SKM-1 (cell line): ENCODE data around the gene MYO9B.
A peak's percentile ranks its signal among the peaks of the same experiment; 100 is the strongest.

Source experiments
- DNase-seq: peaks from one replicate; lab custom pipeline; 2025; ENCODE audit not compliant: unreplicated experiment; lab: John Stamatoyannopoulos, UW

MYO9B gene

GRCh38 chr19:17112271-17112670, 36.7 kb downstream of the MYO9B start:
- DNase-seq, result no peak

GRCh38 chr19:17112700-17113099, 37.1 kb downstream of the MYO9B start:
- peak; percentile 36 for DNase-seq

- no peak for DNase-seq
Observed at GRCh38 chr19:17113127-17113785, 37.7 kb downstream of the MYO9B start.

- DNase-seq, result no peak
Observed at GRCh38 chr19:17114414-17114831, 38.8 kb downstream of the MYO9B start.

GRCh38 chr19:17116996-17117702, 41.6 kb downstream of the MYO9B start:
- no peak for DNase-seq

GRCh38 chr19:17118957-17119356, 43.4 kb downstream of the MYO9B start:
- no peak for DNase-seq

- no peak for DNase-seq
Observed at GRCh38 chr19:17121736-17122293, 46.2 kb downstream of the MYO9B start.

- DNase-seq, result no peak
Observed at GRCh38 chr19:17123041-17123440, 47.5 kb downstream of the MYO9B start.

- no peak for DNase-seq
Observed at GRCh38 chr19:17124025-17124424, 48.4 kb downstream of the MYO9B start.

- DNase-seq, result no peak
Observed at GRCh38 chr19:17125062-17125727, 49.6 kb downstream of the MYO9B start.

GRCh38 chr19:17125728-17126677, 50.4 kb downstream of the MYO9B start:
- peak; percentile 73 for DNase-seq

GRCh38 chr19:17127671-17128070, 52.1 kb downstream of the MYO9B start:
- no peak for DNase-seq

GRCh38 chr19:17128403-17128802, 52.8 kb downstream of the MYO9B start:
- no peak for DNase-seq

GRCh38 chr19:17128820-17129219, 53.2 kb downstream of the MYO9B start:
- no peak for DNase-seq

GRCh38 chr19:17129377-17129776, 53.8 kb downstream of the MYO9B start:
- DNase-seq, result no peak

GRCh38 chr19:17135001-17135853, 59.6 kb downstream of the MYO9B start:
- no peak for DNase-seq

- DNase-seq, result no peak
Observed at GRCh38 chr19:17136021-17136420, 60.4 kb downstream of the MYO9B start.

GRCh38 chr19:17136617-17137016, 61.0 kb downstream of the MYO9B start:
- no peak for DNase-seq

GRCh38 chr19:17137417-17137816, 61.8 kb downstream of the MYO9B start:
- no peak for DNase-seq
